K562 (cell line): ENCODE data around the gene RAB41. TPM values are rescaled to one million over a fixed set of nuclear protein-coding genes. Genes with fewer than 3 reads are reported as not detected.

ENCODE experiments used
- ATAC-seq: fragments of 200-7000 bp; cut with Tn5 transposase; 3 replicates; pipeline ENCODE4 v1.9.1; 2020; ENCODE audit warnings: moderate library complexity
- Bru-seq: library from RNA; stranded (reverse); fragments of 400-500 nt; gene quantifications from one replicate; lab custom pipeline; 2021; lab: Mats Ljungman, UMichigan
- BruChase-seq, 2 experiments: library from RNA; stranded (reverse); fragments of 400-500 nt; gene quantifications; one replicate each; lab custom pipeline; 2021; lab: Mats Ljungman, UMichigan
- BruUV-seq: library from RNA; stranded (reverse); fragments of 400-500 nt; replicated peaks from 2 replicates; lab custom pipeline; 2021; lab: Mats Ljungman, UMichigan
- CTCF ChIA-PET: fragments of 300-600 bp; formaldehyde crosslinking; extraction: SDS; loops from one replicate; lab custom pipeline; 2021; ENCODE audit warnings: low intra/inter-chr PET ratio; lab: Yijun Ruan, JAX
- POLR2A ChIA-PET: fragments of 300-600, 350-650 bp; sonication (Branson Sonifier 250); formaldehyde crosslinking; extraction: SDS; loops from one replicate; lab custom pipeline; 2021; ENCODE audit warnings: antibody characterized with exemption, inconsistent platforms; lab: Yijun Ruan, JAX
- DNase-seq, 4 experiments: peaks; one replicate each; pipeline versions ENCODE4 v3.0.0 to v3.0.0-alpha.2; 2011 to 2018; ENCODE audit warnings: low spot score in 3 of 4, mixed read lengths in 3 of 4; ENCODE audit errors: extremely low read depth in 1 of 4
- FAIRE-seq: peaks from 2 replicates; lab custom pipeline; 2011; peaks lifted over from hg19 to GRCh38; lab: Jason Lieb, UNC
- H2AFZ ChIP-seq: 2 replicates; pipeline ENCODE4 v1.6.0; 2011; ENCODE audit warnings: low read depth, low read length, control low read depth, inconsistent platforms
- H3K27ac ChIP-seq: fragments of 200-600 bp; 3 replicates; pipeline ENCODE4 v1.8.0; 2011; ENCODE audit warnings: low read depth, mild to moderate bottlenecking, control low read depth, inconsistent platforms, low read length, moderate library complexity, mixed read lengths; ENCODE audit errors: extremely low read depth
- H3K27me3 ChIP-seq, 2 experiments: fragments of 300-600 bp in 1 of 2; 2 replicates in 1 of 2; 3 replicates in 1 of 2; pipeline versions ENCODE4 v1.6.0 to v1.8.0; 2011; ENCODE audit warnings: inconsistent platforms in 2 of 2, low read length in 2 of 2, mild to moderate bottlenecking in 1 of 2, mixed read lengths in 1 of 2, moderate library complexity in 1 of 2; ENCODE audit not compliant: control insufficient read depth in 2 of 2, insufficient read depth in 2 of 2
- H3K36me3 ChIP-seq: fragments of 300-600 bp; 3 replicates; pipeline ENCODE4 v1.8.0; 2011; ENCODE audit warnings: mild to moderate bottlenecking, low read length, inconsistent platforms; ENCODE audit not compliant: control insufficient read depth, insufficient read depth
- H3K4me1 ChIP-seq, 2 experiments: fragments of 200-600 bp in 1 of 2; replicated peaks in 1 of 2; 2 replicates in 1 of 2; 3 replicates in 1 of 2; pipeline versions ENCODE4 v1.5.1 to v1.8.0; 2011; ENCODE audit warnings: inconsistent platforms in 2 of 2, low read length in 2 of 2, mild to moderate bottlenecking in 1 of 2, mixed read lengths in 1 of 2, moderate library complexity in 1 of 2; ENCODE audit not compliant: control insufficient read depth in 2 of 2, insufficient read depth in 2 of 2
- H3K4me2 ChIP-seq: 2 replicates; pipeline ENCODE4 v1.6.1; 2011; ENCODE audit warnings: low read length, control low read depth, inconsistent platforms, mixed read lengths; ENCODE audit not compliant: insufficient read depth
- H3K4me3 ChIP-seq: fragments of 200-600 bp; sonication (generic), shearing (Covaris generic); 2 replicates; pipeline ENCODE4 v1.5.1; 2016; ENCODE audit warnings: control low read depth, inconsistent platforms
- H3K79me2 ChIP-seq: fragments of 200-600 bp; 3 replicates; pipeline ENCODE4 v1.8.0; 2011; ENCODE audit warnings: low read length, inconsistent platforms; ENCODE audit not compliant: control insufficient read depth, insufficient read depth
- H3K9ac ChIP-seq, 2 experiments: 2 replicates each; pipeline versions ENCODE4 v1.6.0 to v1.6.1; 2011; ENCODE audit warnings: low read depth in 2 of 2, low read length in 2 of 2, control low read depth in 1 of 2, inconsistent platforms in 1 of 2, mild to moderate bottlenecking in 1 of 2, mixed read lengths in 1 of 2; ENCODE audit not compliant: insufficient read depth in 1 of 2
- H3K9me1 ChIP-seq: one replicate; pipeline ENCODE4 v1.6.0; 2011; ENCODE audit warnings: inconsistent platforms, mild to moderate bottlenecking, low read length, moderate library complexity; ENCODE audit not compliant: control insufficient read depth, insufficient read depth
- H3K9me3 ChIP-seq: replicated peaks from 2 replicates; pipeline ENCODE4 v1.5.1; 2011; ENCODE audit warnings: low read depth, low read length, inconsistent platforms; ENCODE audit not compliant: control insufficient read depth, insufficient read depth
- H4K20me1 ChIP-seq: replicated peaks from 2 replicates; pipeline ENCODE4 v1.6.1; 2011; ENCODE audit warnings: low read length, inconsistent platforms, mixed read lengths; ENCODE audit not compliant: control insufficient read depth, insufficient read depth
- CREB3 ChIP-seq: fragments of 450-650 bp; conservative IDR thresholded peaks from 2 replicates; pipeline ENCODE4 v1.6.1; 2016; ENCODE audit warnings: missing genetic modification characterization, low read depth, mild to moderate bottlenecking, missing compliant biosample characterization, moderate library complexity
- WGBS: fragments of 100-300 bp; shearing (Covaris generic); methylation state at CpG from one replicate; pipeline ENCODE4 v1.1.6; 2016; ENCODE audit warnings: low coverage, mixed read lengths; ENCODE audit not compliant: insufficient coverage; ENCODE audit errors: missing lambda C conversion rate; 5-methylcytosine and 5-hydroxymethylcytosine counted together
- in situ Hi-C: fragments of 300-500 bp; cut with MboI; formaldehyde crosslinking; loops from 4 replicates; pipeline ENCODE4 v1.15.0; 2018; ENCODE audit warnings: inconsistent platforms, mixed read lengths
- intact Hi-C: fragments of 100-400 bp; cut with micrococcal nuclease; formaldehyde crosslinking; loops from 2 replicates; pipeline ENCODE4 v1.14.2; 2022
- long read RNA-seq, 3 experiments: library from polyadenylated mRNA in 2 of 3; library from RNA in 1 of 3; unstranded in 2 of 3; stranded (forward) in 1 of 3; transcript quantifications; one replicate each; pipeline ENCODE4 v2.0.0, GENCODE V29; 2019 to 2022
- polyA minus RNA-seq, 3 experiments: library from RNA; depleted of rRNA, polyadenylated mRNA; stranded (reverse); fragments of >200 nt; gene quantifications; 2 replicates each; pipeline ENCODE4 v1.2.3, GENCODE V29; 2011
- polyA plus RNA-seq, 8 experiments: library from polyadenylated mRNA; depleted of rRNA in 4 of 8; stranded (reverse) in 5 of 8; unstranded in 3 of 8; fragments of >200 nt; fragmentation: Nextera tagmentation in 2 of 8; fragmentation: Illumina TruSeq in 1 of 8; extraction: Ambion mirVana in 2 of 8; extraction: Trizol in 1 of 8; gene quantifications; 2 replicates each; pipeline versions ENCODE4 v1.2.1 to v1.2.3, GENCODE V29; 2011 to 2014; ENCODE audit warnings: inconsistent platforms in 1 of 8, missing spikeins in 1 of 8
- total RNA-seq, 7 experiments: library from RNA; depleted of rRNA in 6 of 7; stranded (reverse); fragments of >200 nt in 6 of 7; fragmentation: Illumina TruSeq in 2 of 7; extraction: Trizol in 2 of 7; gene quantifications; 2 replicates each; pipeline versions ENCODE4 v1.2.1 to v1.2.3, GENCODE V29; 2011 to 2021; ENCODE audit warnings: low replicate concordance in 1 of 7

RAB41 gene
- not detected in 2 replicates for total RNA-seq (2011; cell fraction: chromatin; rRNA removed; ENCODE audit: low replicate concordance)
- not detected in 2 replicates for total RNA-seq (2011; cell fraction: nucleolus; rRNA removed)
- not detected in 2 replicates for total RNA-seq (2011; cell fraction: nucleoplasm; rRNA removed)
- not detected in 2 replicates for total RNA-seq (2014; rRNA removed)
- total RNA-seq (2014; rRNA removed; fragmentation: Illumina TruSeq; extraction: Trizol): not detected in 2 replicates
- not detected in 2 replicates for total RNA-seq (2015; rRNA removed; fragmentation: Illumina TruSeq; extraction: Trizol)
- total RNA-seq (2021): not detected in 2 replicates
- not detected in 2 replicates for polyA plus RNA-seq (2011; rRNA removed)
- polyA plus RNA-seq (2011; cell fraction: cytosol; rRNA removed): not detected in 2 replicates
- not detected in 2 replicates for polyA plus RNA-seq (2011; cell fraction: nucleus; rRNA removed)
- 0.12 TPM in 1 of 2 replicates, not detected in the other for polyA plus RNA-seq (2012)
- not detected in 2 replicates for polyA plus RNA-seq (2014; fragmentation: Illumina TruSeq; extraction: Trizol)
- under 1 TPM in 1 of 2 experiments, not detected in 1; 0.08 TPM for polyA plus RNA-seq (2014; fragmentation: Nextera tagmentation; extraction: Ambion mirVana)
- polyA plus RNA-seq (2014; rRNA removed): not detected in 2 replicates
- not detected in 2 replicates for polyA minus RNA-seq (2011; rRNA and poly(A)+ RNA removed)
- not detected in 2 replicates for polyA minus RNA-seq (2011; cell fraction: cytosol; rRNA and poly(A)+ RNA removed)
- not detected in 2 replicates for polyA minus RNA-seq (2011; cell fraction: nucleus; rRNA and poly(A)+ RNA removed)
- Bru-seq, nascent RNA: not detected
- not detected for BruChase-seq, experiment 1, labeled RNA remaining after a 2-hour chase
- BruChase-seq, experiment 2, labeled RNA remaining after a 6-hour chase: not detected
- long read RNA-seq, experiment 1: 0 reads
- long read RNA-seq, experiment 2: 0 reads
- long read RNA-seq, experiment 3: 0 reads

- no peak within 1 kb of the TSS for H3K9ac ChIP-seq
- no peaks in the 10 kb centered on the region for H3K9me3 ChIP-seq
- H4K20me1 ChIP-seq: no peaks in the 10 kb centered on the region
- no peak within 1 kb of the TSS for H3K27ac ChIP-seq
- H3K4me1 ChIP-seq: peaks cover 0 to 4% of the 10 kb centered on the region in 2 experiments; a peak in 1 of 5 replicates
- POLR2A ChIA-PET: no interaction called here
- H3K27me3 ChIP-seq: peaks cover 3 to 13% of the 10 kb centered on the region in 2 experiments; a peak in 1 of 5 replicates
- no TSS peak for BruUV-seq
- TF ChIP-seq CREB3 (tag): no peak
- DNase-seq (peak in 2 of 4 experiments; percentile 11), FAIRE-seq (no peak), ATAC-seq (no peak)
- H3K79me2 ChIP-seq: no peaks in the 10 kb centered on the region
- CTCF ChIA-PET: no interaction called here
- H2AFZ ChIP-seq: no peak within 1 kb of the TSS
- intact Hi-C loops (no loop called here), in situ Hi-C loops (no loop called here)
- H3K4me3 ChIP-seq: no peak within 1 kb of the TSS
- 0 out of 3 replicates have a peak, but pooled peaks cover 3% of the 10 kb centered on the region for H3K36me3 ChIP-seq
- H3K9me1 ChIP-seq: no peaks in the 10 kb centered on the region
- no peak within 1 kb of the TSS for H3K4me2 ChIP-seq
- 64% methylated on average over 11 of the region's 21 CpGs for WGBS
Observed at GRCh38 chrX:70281951-70282350, at the start of gene RAB41. Gene RAB41 (plus strand): TSS chrX:70282172. CDS start chrX:70282218, 46 bp downstream.
